ENCODE data around the gene APLN. TPM values are rescaled to one million over a fixed set of nuclear protein-coding genes. Genes with fewer than 3 reads are reported as not detected.

The APLN gene
- total RNA-seq, 1 experiment from 2014 or later, result not detected

- intact Hi-C loops (cut with micrococcal nuclease), result no loop called here
- Mint-ChIP-seq H3K36me3 (ENCODE audit: insufficient read depth, unreplicated experiment) (no peaks in the 10 kb centered on the region), H3K9me3 (ENCODE audit: unreplicated experiment) (no peaks in the 10 kb centered on the region), H3K27me3 (ENCODE audit: insufficient read depth, unreplicated experiment) (peaks cover 51% of the 10 kb centered on the region), H3K4me1 (ENCODE audit: insufficient read depth, unreplicated experiment) (no peaks in the 10 kb centered on the region), H3K4me3 (ENCODE audit: unreplicated experiment) (no peak overlapping the region), H3K27ac (ENCODE audit: low read depth, unreplicated experiment) (no peak overlapping the region)
- POLR2A ChIA-PET, result interaction anchor here (0.7 to 1.3 kb wide), 2 partner anchors 9 to 12 kb away, joined by 3 to 4 read pairs; partner anchors contain the start of gene APLN
- CTCF ChIA-PET, result interaction anchor here (8.3 kb wide), 1 partner anchor 83 kb away, joined by 126 read pairs; no protein-coding TSS in a partner anchor
- TF ChIP-seq CTCF (IDR thresholded peaks at IDR 0.05; ENCODE audit: unreplicated experiment), result no peak
- no TSS peak for BruUV-seq (replicated peaks)
- DNase-seq (ENCODE audit: unreplicated experiment), result peak; percentile 69
Observed at GRCh38 chrX:129642641-129643040, 12.1 kb downstream of the APLN start.

- no TSS peak for BruUV-seq (replicated peaks)
- TF ChIP-seq CTCF (IDR thresholded peaks at IDR 0.05; ENCODE audit: unreplicated experiment), result no peak
- Mint-ChIP-seq H3K9me3 (ENCODE audit: unreplicated experiment) (no peaks in the 10 kb centered on the region), H3K27ac (ENCODE audit: low read depth, unreplicated experiment) (no peak overlapping the region), H3K4me3 (ENCODE audit: unreplicated experiment) (no peak overlapping the region), H3K36me3 (ENCODE audit: insufficient read depth, unreplicated experiment) (no peaks in the 10 kb centered on the region), H3K4me1 (ENCODE audit: insufficient read depth, unreplicated experiment) (no peaks in the 10 kb centered on the region), H3K27me3 (ENCODE audit: insufficient read depth, unreplicated experiment) (peaks cover 44% of the 10 kb centered on the region)
- POLR2A ChIA-PET, result interaction anchor here (1.3 kb wide), 1 partner anchor 13 kb away, joined by 4 read pairs; the partner anchor contains the start of gene APLN
- CTCF ChIA-PET, result interaction anchor here (1.3 to 8.3 kb wide), 3 partner anchors 13 to 96 kb away, joined by 3 to 126 read pairs (median 12); partner anchors contain the start of gene APLN
- intact Hi-C loops (cut with micrococcal nuclease), result no loop called here
- peak; percentile 54 for DNase-seq (ENCODE audit: unreplicated experiment)
Observed at GRCh38 chrX:129641941-129642340, 12.8 kb downstream of the APLN start.

GRCh38 chrX:129641469-129641868, 13.3 kb downstream of the APLN start:
- Mint-ChIP-seq H3K4me1 (ENCODE audit: insufficient read depth, unreplicated experiment) (no peaks in the 10 kb centered on the region), H3K36me3 (ENCODE audit: insufficient read depth, unreplicated experiment) (no peaks in the 10 kb centered on the region), H3K9me3 (ENCODE audit: unreplicated experiment) (no peaks in the 10 kb centered on the region), H3K27ac (ENCODE audit: low read depth, unreplicated experiment) (no peak overlapping the region), H3K27me3 (ENCODE audit: insufficient read depth, unreplicated experiment) (peaks cover 40% of the 10 kb centered on the region), H3K4me3 (ENCODE audit: unreplicated experiment) (no peak overlapping the region)
- intact Hi-C loops (cut with micrococcal nuclease), result no loop called here
- BruUV-seq (replicated peaks), result no TSS peak
- POLR2A ChIA-PET, result interaction anchor here (1.3 kb wide), 1 partner anchor 13 kb away, joined by 4 read pairs; the partner anchor contains the start of gene APLN
- TF ChIP-seq CTCF (IDR thresholded peaks at IDR 0.05; ENCODE audit: unreplicated experiment), result no peak
- no peak for DNase-seq (ENCODE audit: unreplicated experiment)
- CTCF ChIA-PET, result interaction anchor here (1.3 to 8.3 kb wide), 3 partner anchors 13 to 96 kb away, joined by 3 to 126 read pairs (median 12); partner anchors contain the start of gene APLN

- no peak overlapping the region for H3K27ac Mint-ChIP-seq (ENCODE audit: low read depth, unreplicated experiment)
- POLR2A ChIA-PET, result no interaction called here
- DNase-seq (ENCODE audit: unreplicated experiment), result no peak
- CTCF ChIA-PET, result interaction anchor here (0.5 to 8.3 kb wide), 7 partner anchors 14 to 328 kb away, joined by 3 to 126 read pairs (median 3); partner anchors contain the start of gene APLN
- no peaks in the 10 kb centered on the region for H3K9me3 Mint-ChIP-seq (ENCODE audit: unreplicated experiment)
- intact Hi-C loops (cut with micrococcal nuclease), result no loop called here
- H3K27me3 Mint-ChIP-seq (ENCODE audit: insufficient read depth, unreplicated experiment), result peaks cover 40% of the 10 kb centered on the region
- no TSS peak for BruUV-seq (replicated peaks)
- no peaks in the 10 kb centered on the region for H3K4me1 Mint-ChIP-seq (ENCODE audit: insufficient read depth, unreplicated experiment)
- H3K4me3 Mint-ChIP-seq (ENCODE audit: unreplicated experiment), result no peak overlapping the region
- no peak for TF ChIP-seq CTCF (IDR thresholded peaks at IDR 0.05; ENCODE audit: unreplicated experiment)
- H3K36me3 Mint-ChIP-seq (ENCODE audit: insufficient read depth, unreplicated experiment), result no peaks in the 10 kb centered on the region
Observed at GRCh38 chrX:129640737-129641136, 14.0 kb downstream of the APLN start.
